ENCODE data around the gene MSI2.

Gene MSI2

DNA sequence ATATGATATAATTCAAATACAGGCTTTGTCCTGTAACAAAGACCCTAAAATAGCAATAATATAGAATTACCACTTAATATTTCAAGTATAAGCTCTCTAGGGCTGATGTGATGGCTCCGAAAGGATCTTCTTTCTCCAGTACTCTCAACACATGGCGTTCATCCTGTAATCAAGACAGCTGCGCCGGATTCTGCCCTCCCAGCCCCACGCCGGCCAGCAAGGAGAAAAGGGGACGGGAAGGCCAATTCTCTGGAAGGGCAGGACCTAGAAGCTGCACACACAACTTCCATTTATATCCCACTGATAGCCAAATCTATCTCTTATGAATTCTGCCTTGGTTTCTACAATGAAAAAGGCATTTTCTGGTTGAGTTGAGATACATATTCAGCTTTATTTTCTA lies 456.8 kb downstream of the MSI2 start:
- Histone ChIP-seq H3K9me3 (ENCODE audit: control insufficient read depth, low read depth, low read length) (no peaks in the 10 kb centered on the region), H3K27ac (ENCODE audit: low read length) (no peak overlapping the region), H3K27me3 (ENCODE audit: control insufficient read depth, insufficient read depth, low read length) (no peaks in the 10 kb centered on the region), H3K4me3 (ENCODE audit: low read length) (no peak overlapping the region), H3K9ac (ENCODE audit: low read length) (no peak overlapping the region), H3K4me1 (ENCODE audit: control insufficient read depth, low read depth, low read length) (peaks cover 2% of the 10 kb centered on the region), H3K36me3 (ENCODE audit: control insufficient read depth, low read depth, low read length) (no peaks in the 10 kb centered on the region)

DNA sequence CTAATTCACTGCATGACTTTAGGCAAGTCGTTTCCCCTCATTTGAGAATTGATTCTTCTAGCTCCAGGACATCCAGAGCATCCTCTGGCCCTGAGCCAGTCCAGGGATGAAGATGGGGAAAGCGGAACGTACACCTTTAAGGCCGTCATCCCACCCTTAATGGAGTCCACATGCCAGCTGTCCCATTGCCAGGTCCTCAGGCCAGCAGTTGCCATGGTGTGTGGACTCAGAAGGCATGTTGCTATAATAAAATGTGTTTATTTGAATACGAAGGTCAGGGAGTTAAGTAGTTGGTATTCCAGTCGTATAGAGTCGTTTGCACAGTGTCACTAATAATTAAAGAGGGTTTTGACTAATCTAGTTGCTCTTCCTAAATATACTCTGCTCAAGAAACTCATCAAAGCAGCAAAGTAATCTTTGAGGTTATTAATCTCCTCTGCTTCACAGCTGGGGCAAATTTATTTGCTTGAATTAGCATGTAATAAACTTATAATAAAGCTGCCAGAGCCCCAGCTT lies 458.4 kb downstream of the MSI2 start:
- no peaks in the 10 kb centered on the region for H3K4me1 ChIP-seq (ENCODE audit: control insufficient read depth, low read depth, low read length)
- no peak overlapping the region for H3K4me3 ChIP-seq (ENCODE audit: low read length)
- no peak overlapping the region for H3K27ac ChIP-seq (ENCODE audit: low read length)
- no peak overlapping the region for H3K9ac ChIP-seq (ENCODE audit: low read length)
- H3K9me3 ChIP-seq (ENCODE audit: control insufficient read depth, low read depth, low read length), result no peaks in the 10 kb centered on the region
- no peaks in the 10 kb centered on the region for H3K27me3 ChIP-seq (ENCODE audit: control insufficient read depth, insufficient read depth, low read length)
- H3K36me3 ChIP-seq (ENCODE audit: control insufficient read depth, low read depth, low read length), result no peaks in the 10 kb centered on the region

DNA sequence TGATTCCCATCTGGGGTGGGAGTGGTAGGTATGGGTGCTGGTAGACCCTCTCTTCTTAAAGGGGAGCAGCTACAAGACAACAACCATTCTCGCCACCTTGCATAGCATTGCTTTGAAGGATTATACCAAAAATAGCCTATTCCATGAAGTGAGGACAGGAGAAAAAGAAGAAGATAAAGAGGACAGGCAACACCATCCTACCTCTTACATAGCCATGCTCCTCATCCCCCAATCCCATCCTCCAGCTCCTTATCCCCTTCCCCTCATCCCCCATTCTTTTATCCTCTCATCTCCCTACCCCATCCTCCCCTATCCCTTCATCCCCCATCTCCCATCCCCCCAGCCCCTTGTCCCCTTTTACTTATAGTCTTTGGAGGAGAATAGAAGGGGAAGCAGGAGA lies 459.7 kb downstream of the MSI2 start:
- H3K36me3 ChIP-seq (ENCODE audit: control insufficient read depth, low read depth, low read length), result no peaks in the 10 kb centered on the region
- no peaks in the 10 kb centered on the region for H3K4me1 ChIP-seq (ENCODE audit: control insufficient read depth, low read depth, low read length)
- no peak overlapping the region for H3K9ac ChIP-seq (ENCODE audit: low read length)
- H3K27ac ChIP-seq (ENCODE audit: low read length), result no peak overlapping the region
- no peaks in the 10 kb centered on the region for H3K27me3 ChIP-seq (ENCODE audit: control insufficient read depth, insufficient read depth, low read length)
- no peaks in the 10 kb centered on the region for H3K9me3 ChIP-seq (ENCODE audit: control insufficient read depth, low read depth, low read length)
- H3K4me3 ChIP-seq (ENCODE audit: low read length), result no peak overlapping the region

DNA sequence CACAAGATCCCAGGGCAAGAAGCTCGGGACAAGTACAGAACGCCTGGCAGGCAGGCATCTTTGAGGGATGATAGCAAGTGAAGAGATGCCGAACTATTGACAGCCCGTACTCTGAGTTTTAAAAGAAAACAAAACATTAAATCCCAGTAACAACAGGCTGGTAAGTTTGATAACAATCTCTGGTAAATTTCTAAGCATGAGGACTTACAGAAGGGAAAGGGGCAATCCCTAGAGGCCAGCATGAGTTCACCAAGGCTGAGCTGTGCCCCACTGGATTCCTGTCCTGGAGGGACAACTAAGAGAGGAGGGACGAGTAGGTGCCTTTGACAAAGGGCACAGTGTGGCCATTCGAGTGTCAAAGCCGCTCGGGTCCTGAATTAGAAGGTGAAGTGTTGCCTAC lies 462.6 kb downstream of the MSI2 start:
- Histone ChIP-seq H3K4me1 (ENCODE audit: control insufficient read depth, low read depth, low read length) (no peaks in the 10 kb centered on the region), H3K27ac (ENCODE audit: low read length) (no peak overlapping the region), H3K36me3 (ENCODE audit: control insufficient read depth, low read depth, low read length) (no peaks in the 10 kb centered on the region), H3K27me3 (ENCODE audit: control insufficient read depth, insufficient read depth, low read length) (no peaks in the 10 kb centered on the region), H3K9ac (ENCODE audit: low read length) (no peak overlapping the region), H3K9me3 (ENCODE audit: control insufficient read depth, low read depth, low read length) (no peaks in the 10 kb centered on the region), H3K4me3 (ENCODE audit: low read length) (no peak overlapping the region)

DNA sequence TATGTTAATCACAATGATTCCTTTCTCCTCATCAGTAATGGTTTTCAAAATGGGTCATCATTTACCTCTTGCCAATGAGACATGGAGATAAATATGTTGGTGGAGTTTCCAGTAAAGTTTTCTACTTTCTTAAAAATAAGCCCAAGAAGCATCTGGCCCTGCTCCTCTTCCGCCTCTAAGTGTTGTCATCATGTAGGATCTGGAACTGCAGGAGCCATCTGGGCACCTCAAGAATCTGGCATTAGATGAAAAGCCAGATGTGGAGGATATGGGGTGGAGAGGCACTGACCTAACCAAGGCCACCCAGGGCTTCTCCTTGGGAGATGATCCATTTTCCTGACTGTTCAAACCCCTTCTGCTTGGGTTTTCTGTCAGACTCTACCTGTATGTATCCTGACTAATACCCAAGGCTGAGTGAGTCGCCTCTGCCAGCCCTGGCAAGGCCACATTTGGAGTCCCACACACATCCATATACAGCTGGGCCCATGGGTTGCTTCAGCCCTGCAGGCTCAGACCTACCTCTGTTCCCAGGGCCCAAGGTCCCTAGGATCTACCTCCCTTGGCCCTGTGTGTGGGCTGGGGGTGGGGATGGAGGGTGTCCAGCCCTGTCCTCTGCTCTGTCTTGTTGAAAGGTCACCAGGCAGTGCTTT lies 464.2 kb downstream of the MSI2 start:
- Histone ChIP-seq H3K9me3 (ENCODE audit: control insufficient read depth, low read depth, low read length) (no peaks in the 10 kb centered on the region), H3K36me3 (ENCODE audit: control insufficient read depth, low read depth, low read length) (no peaks in the 10 kb centered on the region), H3K4me1 (ENCODE audit: control insufficient read depth, low read depth, low read length) (no peaks in the 10 kb centered on the region), H3K9ac (ENCODE audit: low read length) (no peak overlapping the region), H3K4me3 (ENCODE audit: low read length) (no peak overlapping the region), H3K27ac (ENCODE audit: low read length) (no peak overlapping the region), H3K27me3 (ENCODE audit: control insufficient read depth, insufficient read depth, low read length) (no peaks in the 10 kb centered on the region)

DNA sequence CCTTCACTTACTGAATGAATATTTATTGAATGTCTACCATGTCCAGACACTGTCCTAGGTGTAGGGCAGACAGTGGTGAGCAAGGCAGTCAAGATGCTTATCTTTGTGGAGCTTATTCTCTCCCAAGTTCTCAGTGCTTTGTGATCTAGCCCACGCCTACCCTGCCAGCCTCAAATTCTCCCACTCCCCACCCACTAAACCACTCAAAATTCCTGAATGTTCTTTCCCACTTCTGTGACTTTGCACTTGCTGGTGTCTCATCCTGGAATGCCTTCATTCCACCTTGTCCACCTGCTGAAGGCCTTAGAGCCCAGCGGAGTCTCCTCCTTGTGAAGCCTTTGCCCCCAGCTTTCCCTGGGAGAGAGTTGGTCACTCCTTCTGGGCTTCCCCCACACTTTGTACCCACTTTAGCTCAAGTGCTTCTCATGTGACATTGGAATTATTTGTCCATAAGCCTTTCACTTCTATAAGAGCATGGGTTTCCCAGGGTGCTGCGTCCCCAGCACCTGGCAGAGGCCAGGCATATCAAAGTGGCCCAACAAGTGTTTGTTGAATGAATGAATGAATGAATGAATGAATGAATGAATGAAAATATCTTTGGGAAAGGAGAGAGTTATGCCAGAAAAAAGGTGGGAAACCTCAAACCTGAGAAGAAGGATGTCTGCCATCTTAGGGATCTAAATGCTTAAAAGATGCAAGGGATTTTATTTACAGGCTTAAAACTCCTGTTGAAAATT lies 465.8 kb downstream of the MSI2 start:
- H3K4me3 ChIP-seq (ENCODE audit: low read length), result no peak overlapping the region
- no peaks in the 10 kb centered on the region for H3K4me1 ChIP-seq (ENCODE audit: control insufficient read depth, low read depth, low read length)
- H3K27ac ChIP-seq (ENCODE audit: low read length), result no peak overlapping the region
- no peaks in the 10 kb centered on the region for H3K27me3 ChIP-seq (ENCODE audit: control insufficient read depth, insufficient read depth, low read length)
- no peaks in the 10 kb centered on the region for H3K36me3 ChIP-seq (ENCODE audit: control insufficient read depth, low read depth, low read length)
- H3K9ac ChIP-seq (ENCODE audit: low read length), result no peak overlapping the region
- no peaks in the 10 kb centered on the region for H3K9me3 ChIP-seq (ENCODE audit: control insufficient read depth, low read depth, low read length)

DNA sequence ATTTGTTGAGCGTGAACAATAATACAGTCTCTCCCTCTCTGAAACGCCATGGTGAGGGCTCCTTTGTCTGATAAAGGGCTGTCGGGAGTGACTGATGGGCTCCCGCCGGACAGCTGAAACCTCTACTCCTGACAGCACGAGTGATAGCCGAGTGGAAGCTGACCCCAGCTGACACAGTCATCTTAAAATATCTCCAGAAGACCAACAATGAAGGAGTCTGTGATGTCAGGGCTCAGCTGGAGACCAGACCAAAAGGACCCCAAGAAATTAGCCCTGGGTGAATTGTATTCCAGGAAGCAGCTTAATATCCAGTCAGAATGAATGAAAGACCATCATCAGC lies 466.4 kb downstream of the MSI2 start:
- Histone ChIP-seq H3K9ac (ENCODE audit: low read length) (no peak overlapping the region), H3K27ac (ENCODE audit: low read length) (no peak overlapping the region), H3K4me1 (ENCODE audit: control insufficient read depth, low read depth, low read length) (no peaks in the 10 kb centered on the region), H3K36me3 (ENCODE audit: control insufficient read depth, low read depth, low read length) (no peaks in the 10 kb centered on the region), H3K4me3 (ENCODE audit: low read length) (no peak overlapping the region), H3K9me3 (ENCODE audit: control insufficient read depth, low read depth, low read length) (no peaks in the 10 kb centered on the region), H3K27me3 (ENCODE audit: control insufficient read depth, insufficient read depth, low read length) (no peaks in the 10 kb centered on the region)

DNA sequence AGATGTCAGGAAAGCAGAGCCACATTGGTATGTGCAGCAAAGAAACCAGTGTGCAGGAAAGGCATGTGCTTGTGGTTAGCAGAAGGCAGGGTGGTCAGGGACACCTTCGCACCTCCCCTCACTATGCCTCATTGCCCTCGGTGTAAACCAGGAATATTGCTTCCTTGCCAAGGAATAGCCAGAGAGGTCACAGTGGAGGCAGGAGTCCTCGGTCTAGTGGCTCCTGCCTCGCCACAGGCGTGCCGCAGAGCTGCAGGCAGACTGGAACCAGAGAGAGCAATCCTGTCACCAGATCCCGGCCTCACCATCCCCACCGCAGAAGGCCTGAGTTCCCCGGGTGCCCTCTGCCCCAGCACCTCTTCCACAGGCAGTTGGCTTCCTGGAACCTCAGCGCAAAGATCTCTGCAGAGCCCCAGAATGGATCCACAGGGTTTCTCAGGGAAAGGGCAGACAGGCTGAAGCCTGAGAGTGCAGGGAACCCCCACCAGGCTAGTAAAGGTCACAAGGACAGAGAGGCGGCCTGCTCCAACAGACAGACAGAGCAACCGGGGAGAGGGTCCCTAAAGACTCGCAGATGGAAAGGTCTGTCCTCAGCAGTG lies 467.2 kb downstream of the MSI2 start:
- H3K4me1 ChIP-seq (ENCODE audit: control insufficient read depth, low read depth, low read length), result no peaks in the 10 kb centered on the region
- H3K36me3 ChIP-seq (ENCODE audit: control insufficient read depth, low read depth, low read length), result no peaks in the 10 kb centered on the region
- H3K27ac ChIP-seq (ENCODE audit: low read length), result no peak overlapping the region
- no peak overlapping the region for H3K9ac ChIP-seq (ENCODE audit: low read length)
- no peaks in the 10 kb centered on the region for H3K27me3 ChIP-seq (ENCODE audit: control insufficient read depth, insufficient read depth, low read length)
- no peaks in the 10 kb centered on the region for H3K9me3 ChIP-seq (ENCODE audit: control insufficient read depth, low read depth, low read length)
- H3K4me3 ChIP-seq (ENCODE audit: low read length), result no peak overlapping the region

DNA sequence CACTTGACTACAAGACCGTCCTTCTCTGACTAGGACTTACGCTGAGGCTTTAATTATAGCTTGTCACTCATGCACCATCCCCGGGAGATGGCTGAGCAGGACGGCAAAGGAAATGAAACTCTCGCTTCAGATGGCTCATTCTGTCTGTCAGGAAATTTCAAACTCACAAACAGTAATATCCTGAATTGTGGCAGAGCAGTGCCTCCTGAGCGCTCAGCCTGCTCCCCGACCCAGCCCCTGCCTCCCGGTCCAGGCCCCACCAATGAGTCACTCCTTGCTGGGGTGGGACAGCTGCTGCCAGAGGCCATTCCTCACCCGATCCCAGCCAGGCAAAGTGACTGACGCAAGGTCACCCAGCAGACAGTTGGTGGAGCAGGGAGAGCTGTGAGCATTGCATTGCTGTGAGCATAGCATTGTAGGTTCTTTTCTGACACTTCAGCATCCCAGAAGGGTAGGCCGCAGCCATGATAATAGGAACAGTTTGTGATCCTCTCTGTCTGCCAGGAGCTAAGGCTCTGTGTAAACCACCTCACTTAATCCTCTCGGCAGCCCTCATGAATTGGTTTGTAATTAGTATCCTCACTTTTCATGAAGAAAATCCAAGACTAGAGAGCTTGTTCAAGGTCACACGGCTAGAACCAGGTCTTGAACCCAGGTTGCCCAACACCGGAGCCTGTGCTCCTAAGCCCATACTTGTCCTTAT lies 467.9 kb downstream of the MSI2 start:
- Histone ChIP-seq H3K36me3 (ENCODE audit: control insufficient read depth, low read depth, low read length) (no peaks in the 10 kb centered on the region), H3K4me3 (ENCODE audit: low read length) (no peak overlapping the region), H3K4me1 (ENCODE audit: control insufficient read depth, low read depth, low read length) (no peaks in the 10 kb centered on the region), H3K27me3 (ENCODE audit: control insufficient read depth, insufficient read depth, low read length) (no peaks in the 10 kb centered on the region), H3K9me3 (ENCODE audit: control insufficient read depth, low read depth, low read length) (no peaks in the 10 kb centered on the region), H3K9ac (ENCODE audit: low read length) (no peak overlapping the region), H3K27ac (ENCODE audit: low read length) (no peak overlapping the region)

DNA sequence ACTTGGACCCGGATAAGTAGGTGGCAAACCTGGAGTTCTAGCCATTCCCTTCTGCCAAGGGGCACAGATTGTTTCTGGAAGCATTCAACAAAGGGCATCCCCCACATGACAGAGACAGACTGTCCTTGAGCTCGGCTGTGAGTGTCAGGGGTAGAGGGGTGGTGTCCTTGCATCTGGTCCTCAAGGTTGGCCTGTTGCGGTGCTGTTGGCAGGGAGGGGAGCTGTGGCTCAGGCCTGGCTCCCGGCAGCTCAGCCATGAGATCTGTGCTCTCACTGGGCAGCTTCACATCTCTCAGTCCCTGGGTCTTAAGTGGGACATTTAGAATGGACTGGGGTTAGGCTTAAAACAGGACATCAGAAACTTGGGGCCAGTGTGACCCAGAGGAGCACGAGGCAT lies 468.4 kb downstream of the MSI2 start:
- no peak overlapping the region for H3K4me3 ChIP-seq (ENCODE audit: low read length)
- no peak overlapping the region for H3K27ac ChIP-seq (ENCODE audit: low read length)
- H3K4me1 ChIP-seq (ENCODE audit: control insufficient read depth, low read depth, low read length), result no peaks in the 10 kb centered on the region
- no peaks in the 10 kb centered on the region for H3K27me3 ChIP-seq (ENCODE audit: control insufficient read depth, insufficient read depth, low read length)
- H3K36me3 ChIP-seq (ENCODE audit: control insufficient read depth, low read depth, low read length), result no peaks in the 10 kb centered on the region
- no peak overlapping the region for H3K9ac ChIP-seq (ENCODE audit: low read length)
- H3K9me3 ChIP-seq (ENCODE audit: control insufficient read depth, low read depth, low read length), result no peaks in the 10 kb centered on the region

DNA sequence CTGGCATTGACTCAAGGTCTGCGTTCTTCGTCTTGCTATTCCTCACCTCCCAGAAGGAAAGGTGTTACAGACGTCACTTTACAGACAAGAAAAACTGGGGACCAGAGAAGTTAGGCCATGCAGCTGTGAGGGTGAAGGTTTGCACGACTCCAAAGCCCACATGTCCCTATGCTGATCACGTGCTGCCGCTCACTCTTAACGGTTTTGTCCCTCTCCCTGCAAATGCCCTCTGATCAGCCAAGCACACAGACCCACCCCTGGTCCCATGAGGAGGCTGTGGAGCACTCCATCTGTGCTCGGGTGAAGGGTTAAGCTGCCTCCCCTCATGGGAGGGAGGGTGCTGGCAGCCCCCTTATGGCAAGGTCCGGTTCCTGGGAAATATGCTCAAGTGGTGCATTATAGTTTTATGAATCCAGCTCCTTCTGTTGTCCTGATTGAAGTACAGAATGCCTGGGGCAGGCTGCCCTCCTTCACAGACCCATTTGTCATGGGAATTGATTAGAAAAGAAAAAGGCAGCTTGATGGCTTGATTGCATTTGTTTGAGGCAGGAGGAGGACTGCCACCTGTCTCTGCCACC lies 470.0 kb downstream of the MSI2 start:
- H3K4me1 ChIP-seq (ENCODE audit: control insufficient read depth, low read depth, low read length), result no peaks in the 10 kb centered on the region
- H3K4me3 ChIP-seq (ENCODE audit: low read length), result no peak overlapping the region
- H3K9me3 ChIP-seq (ENCODE audit: control insufficient read depth, low read depth, low read length), result no peaks in the 10 kb centered on the region
- no peaks in the 10 kb centered on the region for H3K27me3 ChIP-seq (ENCODE audit: control insufficient read depth, insufficient read depth, low read length)
- no peak overlapping the region for H3K27ac ChIP-seq (ENCODE audit: low read length)
- H3K9ac ChIP-seq (ENCODE audit: low read length), result no peak overlapping the region
- no peaks in the 10 kb centered on the region for H3K36me3 ChIP-seq (ENCODE audit: control insufficient read depth, low read depth, low read length)

Data from iPS-18a (cell line).